ENCODE measurements around the gene GDI1.

GRCh38 chrX:154458954-154459778, 22.2 kb downstream of the GDI1 start:
- TF ChIP-seq CTCF (optimal IDR thresholded peaks at IDR 0.05 in 1 of 3, IDR thresholded peaks at IDR 0.05 in 1 of 3, conservative IDR thresholded peaks at IDR 0.05 in 1 of 3; ENCODE audit: extremely low read depth in 1 of 3, insufficient read depth in 2 of 3, low read length in 3 of 3), result no peak
- TF ChIP-seq EZH2 (IDR thresholded peaks at IDR 0.05; ENCODE audit: low read length), result no peak
